Activated CD4-positive, alpha-beta T cell treated with anti-CD3 and anti-CD28 coated beads, Interleukin-2, amount 10 ng/mL, durations not matched to agents 24 days and 14 days (primary cell): ENCODE data around the gene ZNF804B. TPM values are rescaled to one million over a fixed set of nuclear protein-coding genes. Genes with fewer than 3 reads are reported as not detected.
"Not testable (repeated sequence)": the region's sequence is repeated elsewhere in the genome, so short reads cannot be mapped to it uniquely, and the experiment has no call there.

Experiments used
- DNase-seq: peaks from one replicate; pipeline ENCODE4 v3.0.0; 2022
- H3K27ac Mint-ChIP-seq: one replicate; pipeline ENCODE4 v1.8.0; 2022; ENCODE audit warnings: mild to moderate bottlenecking, mixed read lengths
- H3K27me3 Mint-ChIP-seq: one replicate; pipeline ENCODE4 v1.8.0; 2022; ENCODE audit warnings: mixed read lengths
- H3K36me3 Mint-ChIP-seq: one replicate; pipeline ENCODE4 v1.8.0; 2022; ENCODE audit warnings: low read depth, mild to moderate bottlenecking, mixed read lengths
- H3K4me1 Mint-ChIP-seq: one replicate; pipeline ENCODE4 v1.8.0; 2021; ENCODE audit warnings: mixed read lengths
- H3K4me3 Mint-ChIP-seq: one replicate; pipeline ENCODE4 v1.8.0; 2022; ENCODE audit warnings: mild to moderate bottlenecking, moderate library complexity, mixed read lengths
- H3K9me3 Mint-ChIP-seq: one replicate; pipeline ENCODE4 v1.8.0; 2021; ENCODE audit warnings: mixed read lengths
- intact Hi-C: fragments of 100-400 bp; cut with micrococcal nuclease; formaldehyde crosslinking; loops from one replicate; pipeline ENCODE4 v1.15.1; 2023
- total RNA-seq: library from RNA; stranded (reverse); gene quantifications from 2 replicates; pipeline ENCODE4 v1.2.3, GENCODE V29; 2022

The ZNF804B gene
- total RNA-seq, 1 donor from 2014 or later, result not detected

- Mint-ChIP-seq H3K9me3 (no peaks in the 10 kb centered on the region), H3K27me3 (no peaks in the 10 kb centered on the region), H3K4me1 (no peaks in the 10 kb centered on the region), H3K4me3 (no peak overlapping the region), H3K27ac (no peak overlapping the region), H3K36me3 (no peaks in the 10 kb centered on the region)
- DNase-seq, result no peak
- intact Hi-C loops, result no loop called here
Measured at GRCh38 chr7:89104748-89105685, 345.5 kb downstream of the ZNF804B start.

- intact Hi-C loops, result no loop called here
- no peaks in the 10 kb centered on the region for H3K9me3 Mint-ChIP-seq
- H3K36me3 Mint-ChIP-seq, result no peaks in the 10 kb centered on the region
- no peak overlapping the region for H3K27ac Mint-ChIP-seq
- H3K27me3 Mint-ChIP-seq, result no peaks in the 10 kb centered on the region
- no peak for DNase-seq
- H3K4me3 Mint-ChIP-seq, result no peak overlapping the region
- no peaks in the 10 kb centered on the region for H3K4me1 Mint-ChIP-seq
Measured at GRCh38 chr7:89123871-89124270, 364.4 kb downstream of the ZNF804B start.

- intact Hi-C loops, result no loop called here
Measured at GRCh38 chr7:89129600-89130375, 370.3 kb downstream of the ZNF804B start.

GRCh38 chr7:89133357-89133756, 373.9 kb downstream of the ZNF804B start:
- Mint-ChIP-seq H3K27ac (no peak overlapping the region), H3K4me3 (no peak overlapping the region), H3K9me3 (no peaks in the 10 kb centered on the region), H3K36me3 (no peaks in the 10 kb centered on the region), H3K27me3 (no peaks in the 10 kb centered on the region), H3K4me1 (no peaks in the 10 kb centered on the region)
- intact Hi-C loops, result no loop called here
- no peak for DNase-seq

More at GRCh38 chr7:89129600-89130375, 370.3 kb downstream of the ZNF804B start:
- Mint-ChIP-seq H3K4me3 (no peak overlapping the region), H3K4me1 (no peaks in the 10 kb centered on the region), H3K27me3 (no peaks in the 10 kb centered on the region), H3K9me3 (no peaks in the 10 kb centered on the region), H3K27ac (no peak overlapping the region), H3K36me3 (no peaks in the 10 kb centered on the region)
- no peak for DNase-seq

DNA sequence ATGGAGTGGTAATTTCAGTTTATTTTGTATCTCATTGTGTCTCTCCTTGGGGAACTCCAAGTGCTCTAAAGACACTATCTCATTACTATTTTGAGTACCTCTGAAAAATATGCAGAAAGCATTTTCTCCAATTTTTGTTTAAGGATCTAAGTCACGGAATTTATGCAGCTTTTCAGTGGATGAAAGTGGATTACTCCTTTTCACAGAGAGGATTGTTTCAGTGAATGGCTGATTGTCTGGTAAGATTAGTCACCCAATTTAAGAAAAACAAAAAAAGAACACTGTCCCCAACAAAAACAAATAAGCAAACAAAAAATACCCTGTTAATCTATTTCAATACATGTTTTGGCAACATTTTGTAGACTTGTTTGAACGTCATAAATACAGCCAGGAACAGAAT, 374.3 kb downstream of the ZNF804B start:
- DNase-seq, result no peak
- Mint-ChIP-seq H3K4me1 (no peaks in the 10 kb centered on the region), H3K27ac (no peak overlapping the region), H3K27me3 (no peaks in the 10 kb centered on the region), H3K9me3 (no peaks in the 10 kb centered on the region), H3K4me3 (no peak overlapping the region), H3K36me3 (no peaks in the 10 kb centered on the region)
- intact Hi-C loops, result no loop called here

DNA sequence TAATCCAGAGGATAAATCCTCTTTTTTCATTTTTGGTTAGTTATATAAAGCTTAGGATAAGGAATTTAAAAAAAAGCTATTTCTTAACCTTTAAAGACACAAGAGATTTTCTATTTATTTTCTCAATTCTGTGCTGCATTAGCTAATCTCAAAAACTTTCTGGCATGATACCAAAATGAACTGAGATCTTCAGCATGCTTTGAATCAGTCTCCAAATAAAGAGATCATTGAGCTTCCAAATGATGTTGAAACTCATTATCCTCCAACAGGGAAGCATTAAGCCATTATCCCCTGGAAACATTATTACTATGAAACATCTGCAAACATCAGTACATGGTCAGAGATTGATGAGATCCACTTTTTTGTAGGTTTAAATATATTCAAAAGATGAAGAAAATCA, 386.3 kb downstream of the ZNF804B start:
- Mint-ChIP-seq H3K27ac (no peak overlapping the region), H3K27me3 (no peaks in the 10 kb centered on the region), H3K4me3 (no peak overlapping the region), H3K9me3 (no peaks in the 10 kb centered on the region), H3K4me1 (no peaks in the 10 kb centered on the region), H3K36me3 (no peaks in the 10 kb centered on the region)
- no peak for DNase-seq
- intact Hi-C loops, result no loop called here

GRCh38 chr7:89160107-89160506, 400.6 kb downstream of the ZNF804B start:
- Mint-ChIP-seq H3K36me3 (no peaks in the 10 kb centered on the region), H3K9me3 (no peaks in the 10 kb centered on the region), H3K27ac (no peak overlapping the region), H3K27me3 (no peaks in the 10 kb centered on the region), H3K4me3 (no peak overlapping the region), H3K4me1 (no peaks in the 10 kb centered on the region)
- intact Hi-C loops, result no loop called here
- no peak for DNase-seq

DNA sequence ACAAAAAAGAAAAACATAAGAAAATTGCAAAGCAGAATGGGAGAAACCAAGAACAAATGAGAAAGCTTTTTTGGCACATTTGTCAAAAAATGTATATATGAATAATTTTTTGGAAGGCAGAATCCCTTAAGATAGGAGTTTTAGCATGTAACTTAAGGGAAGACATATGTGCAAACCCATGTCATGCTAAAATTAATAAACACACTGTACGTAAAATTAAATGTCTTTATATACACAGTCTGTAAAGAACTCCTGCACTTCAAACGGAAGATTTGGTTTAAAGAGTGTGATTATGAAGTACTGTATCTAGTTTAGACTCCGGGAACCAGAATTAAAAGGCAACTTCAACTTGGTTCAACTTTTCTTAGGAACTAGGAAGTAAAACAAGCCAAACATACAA, 405.9 kb downstream of the ZNF804B start:
- H3K4me3 Mint-ChIP-seq, result no peak overlapping the region
- H3K9me3 Mint-ChIP-seq, result no peaks in the 10 kb centered on the region
- H3K27ac Mint-ChIP-seq, result no peak overlapping the region
- no peaks in the 10 kb centered on the region for H3K36me3 Mint-ChIP-seq
- no peaks in the 10 kb centered on the region for H3K4me1 Mint-ChIP-seq
- DNase-seq, result no peak
- intact Hi-C loops, result no loop called here
- H3K27me3 Mint-ChIP-seq, result no peaks in the 10 kb centered on the region

DNA sequence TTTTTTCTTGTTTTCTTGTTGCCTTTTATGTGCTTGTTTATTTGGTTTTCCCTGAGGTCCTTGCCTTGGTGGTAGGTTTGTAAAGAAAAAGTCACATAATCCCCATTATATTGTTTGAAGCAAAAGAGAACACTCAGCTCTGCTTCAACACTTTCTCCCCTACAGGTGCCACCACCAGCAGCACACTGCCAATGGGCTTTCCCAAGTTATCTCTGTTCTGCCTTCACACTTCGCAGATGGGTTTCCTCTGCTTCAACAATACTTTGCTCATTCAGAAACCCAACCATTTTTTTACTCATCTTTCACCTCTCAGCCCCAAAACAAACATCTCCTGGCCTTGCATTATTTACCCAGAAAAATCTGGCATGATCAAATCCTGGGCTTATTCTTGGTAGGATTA, 411.1 kb downstream of the ZNF804B start:
- Mint-ChIP-seq H3K27ac (no peak overlapping the region), H3K4me3 (no peak overlapping the region), H3K27me3 (no peaks in the 10 kb centered on the region), H3K36me3 (no peaks in the 10 kb centered on the region), H3K9me3 (no peaks in the 10 kb centered on the region), H3K4me1 (no peaks in the 10 kb centered on the region)
- intact Hi-C loops, result no loop called here
- no peak for DNase-seq

GRCh38 chr7:89182116-89182515, 422.6 kb downstream of the ZNF804B start:
- Mint-ChIP-seq H3K36me3 (no peaks in the 10 kb centered on the region), H3K27ac (no peak overlapping the region), H3K9me3 (no peaks in the 10 kb centered on the region), H3K4me3 (no peak overlapping the region), H3K27me3 (no peaks in the 10 kb centered on the region), H3K4me1 (no peaks in the 10 kb centered on the region)
- DNase-seq, result no peak
- intact Hi-C loops, result no loop called here

DNA sequence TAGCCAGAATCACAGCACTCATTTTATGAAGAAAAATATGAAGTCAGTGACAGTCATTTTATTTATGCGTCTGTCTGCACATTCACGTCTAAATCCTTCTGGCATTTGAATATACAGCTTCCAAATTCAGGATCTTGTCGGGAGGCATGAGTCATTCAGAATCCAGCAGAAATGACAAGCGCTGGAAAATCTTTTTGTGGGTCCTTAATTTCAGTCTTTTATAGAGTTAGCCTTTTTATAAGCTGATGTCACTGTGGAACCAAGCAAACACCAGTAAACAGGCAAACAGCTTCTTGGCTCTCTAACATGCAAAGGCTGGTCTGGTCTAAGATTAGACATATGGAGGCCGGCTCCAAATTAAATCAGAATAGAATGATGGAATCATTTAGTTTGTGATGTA, 424.2 kb downstream of the ZNF804B start:
- no peaks in the 10 kb centered on the region for H3K27me3 Mint-ChIP-seq
- no peaks in the 10 kb centered on the region for H3K9me3 Mint-ChIP-seq
- no peaks in the 10 kb centered on the region for H3K4me1 Mint-ChIP-seq
- no peak overlapping the region for H3K27ac Mint-ChIP-seq
- DNase-seq, result no peak
- intact Hi-C loops, result no loop called here
- H3K36me3 Mint-ChIP-seq, result no peaks in the 10 kb centered on the region
- H3K4me3 Mint-ChIP-seq, result no peak overlapping the region

DNA sequence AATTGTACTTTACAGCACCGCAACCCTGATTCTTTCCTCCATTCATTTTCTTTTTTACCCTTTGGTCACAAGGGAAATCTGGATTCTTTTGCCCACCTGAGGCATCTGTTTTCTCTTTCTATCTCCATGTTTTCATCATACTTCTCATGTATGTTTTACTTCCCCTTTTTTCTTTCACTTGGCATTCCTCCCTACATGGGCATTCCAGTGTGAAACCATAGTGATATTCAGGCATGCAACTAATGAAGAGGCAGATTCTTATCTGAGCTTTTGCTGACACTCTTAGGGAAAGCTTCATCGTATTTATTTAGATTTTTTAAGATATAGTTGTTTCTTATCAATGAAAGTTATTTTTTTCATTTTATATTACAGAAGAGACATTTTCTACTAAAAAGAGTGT, 441.3 kb downstream of the ZNF804B start:
- no peaks in the 10 kb centered on the region for H3K27me3 Mint-ChIP-seq
- no peak overlapping the region for H3K4me3 Mint-ChIP-seq
- H3K9me3 Mint-ChIP-seq, result no peaks in the 10 kb centered on the region
- no peaks in the 10 kb centered on the region for H3K36me3 Mint-ChIP-seq
- intact Hi-C loops, result no loop called here
- DNase-seq, result no peak
- H3K4me1 Mint-ChIP-seq, result no peaks in the 10 kb centered on the region
- no peak overlapping the region for H3K27ac Mint-ChIP-seq

GRCh38 chr7:89223900-89224395, 464.4 kb downstream of the ZNF804B start:
- Mint-ChIP-seq H3K4me1 (no peaks in the 10 kb centered on the region), H3K36me3 (no peaks in the 10 kb centered on the region), H3K9me3 (peaks cover 4% of the 10 kb centered on the region), H3K27me3 (no peaks in the 10 kb centered on the region), H3K4me3 (no peak overlapping the region), H3K27ac (no peak overlapping the region)
- intact Hi-C loops, result no loop called here
- DNase-seq, result no peak

DNA sequence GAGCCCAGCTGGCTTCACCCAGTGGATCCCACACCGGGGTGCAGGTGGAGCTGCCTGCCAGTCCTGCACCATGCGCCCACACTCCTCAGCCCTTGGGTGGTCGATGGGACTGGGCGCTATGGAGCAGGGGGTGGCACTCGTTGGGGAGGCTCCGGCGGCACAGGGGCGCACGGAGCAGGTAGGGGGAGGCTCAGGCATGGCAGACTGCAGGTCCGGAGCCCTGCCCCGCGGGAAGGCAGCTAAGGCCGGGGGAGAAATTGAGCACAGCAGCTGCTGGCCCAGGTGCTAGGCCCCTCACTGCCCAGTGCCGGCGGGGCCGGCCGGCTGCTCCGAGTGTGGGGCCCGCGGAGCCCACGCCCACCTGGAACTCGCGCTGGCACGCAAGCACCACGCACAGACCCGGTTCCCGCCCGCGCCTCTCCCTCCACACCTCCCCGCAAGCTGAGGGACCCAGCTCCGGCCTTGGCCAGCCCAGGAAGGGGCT, 469.2 kb downstream of the ZNF804B start:
- DNase-seq, H3K9me3 Mint-ChIP-seq, H3K27me3 Mint-ChIP-seq, H3K4me3 Mint-ChIP-seq, H3K27ac Mint-ChIP-seq, H3K4me1 Mint-ChIP-seq, intact Hi-C loops, H3K36me3 Mint-ChIP-seq: not testable (repeated sequence)
